Loucy (cell line): Measurements from ENCODE around the gene UNC13B.

Experiments used
- EZH2phosphoT487 ChIP-seq: fragments of 200-600 bp; IDR thresholded peaks from 2 replicates; pipeline ENCODE4 v1.6.1; 2018; ENCODE audit warnings: antibody characterized with exemption, mild to moderate bottlenecking, moderate library complexity, borderline replicate concordance
- TF ChIP-seq, protein P1 (sequence below): fragments of 200-600 bp; sonication (generic); conservative IDR thresholded peaks from 2 replicates; pipeline ENCODE4 v1.5.1; 2014; ENCODE audit warnings: mild to moderate bottlenecking, antibody characterized with exemption, low read length

DNA sequence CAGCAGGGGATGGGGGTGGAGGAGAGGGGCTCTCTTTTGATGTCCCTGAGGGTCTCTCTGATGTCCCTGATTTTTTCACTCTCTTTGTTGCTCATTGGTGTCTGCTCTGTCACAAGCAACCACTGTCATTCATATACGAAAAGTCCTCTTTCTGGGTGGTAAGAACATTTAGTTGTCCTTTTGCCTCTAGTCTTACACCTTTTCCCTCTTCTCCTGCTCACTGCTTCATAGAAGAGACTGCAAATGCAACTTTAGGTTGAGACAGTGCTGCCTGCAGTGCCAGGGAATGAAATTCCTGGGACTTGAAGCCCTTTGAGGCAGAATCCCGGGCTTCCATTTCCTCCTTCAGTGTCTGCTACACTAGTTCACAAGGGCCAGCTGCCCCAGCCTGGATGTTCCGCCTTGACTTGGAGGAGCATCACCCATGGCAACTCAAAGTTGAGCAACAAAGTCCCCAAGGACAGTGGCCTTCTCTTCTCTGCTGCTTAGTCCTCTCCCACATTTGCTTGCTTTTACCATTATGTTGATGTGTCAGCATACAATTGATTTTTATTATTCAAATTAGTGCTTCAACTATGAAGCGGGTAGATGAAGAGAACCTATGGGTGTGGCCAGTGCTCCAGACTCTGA lies 233.4 kb downstream of the UNC13B start:
- TF ChIP-seq, protein P1, sequence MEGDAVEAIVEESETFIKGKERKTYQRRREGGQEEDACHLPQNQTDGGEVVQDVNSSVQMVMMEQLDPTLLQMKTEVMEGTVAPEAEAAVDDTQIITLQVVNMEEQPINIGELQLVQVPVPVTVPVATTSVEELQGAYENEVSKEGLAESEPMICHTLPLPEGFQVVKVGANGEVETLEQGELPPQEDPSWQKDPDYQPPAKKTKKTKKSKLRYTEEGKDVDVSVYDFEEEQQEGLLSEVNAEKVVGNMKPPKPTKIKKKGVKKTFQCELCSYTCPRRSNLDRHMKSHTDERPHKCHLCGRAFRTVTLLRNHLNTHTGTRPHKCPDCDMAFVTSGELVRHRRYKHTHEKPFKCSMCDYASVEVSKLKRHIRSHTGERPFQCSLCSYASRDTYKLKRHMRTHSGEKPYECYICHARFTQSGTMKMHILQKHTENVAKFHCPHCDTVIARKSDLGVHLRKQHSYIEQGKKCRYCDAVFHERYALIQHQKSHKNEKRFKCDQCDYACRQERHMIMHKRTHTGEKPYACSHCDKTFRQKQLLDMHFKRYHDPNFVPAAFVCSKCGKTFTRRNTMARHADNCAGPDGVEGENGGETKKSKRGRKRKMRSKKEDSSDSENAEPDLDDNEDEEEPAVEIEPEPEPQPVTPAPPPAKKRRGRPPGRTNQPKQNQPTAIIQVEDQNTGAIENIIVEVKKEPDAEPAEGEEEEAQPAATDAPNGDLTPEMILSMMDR, result no peak
- TF ChIP-seq EZH2phosphoT487, result no peak
